HG02884 (cell line): ENCODE results near the gene SEPTIN5.
"Not testable (repeated sequence)": the region's sequence is repeated elsewhere in the genome, so short reads cannot be mapped to it uniquely, and the experiment has no call there.

Source experiments
- ATAC-seq: cut with Tn5 transposase; IDR thresholded peaks from one replicate; pipeline ENCODE4 v1.9.1; 2021; ENCODE audit warnings: mild to moderate bottlenecking, moderate library complexity; ENCODE audit not compliant: unreplicated experiment

SEPTIN5 gene

DNA sequence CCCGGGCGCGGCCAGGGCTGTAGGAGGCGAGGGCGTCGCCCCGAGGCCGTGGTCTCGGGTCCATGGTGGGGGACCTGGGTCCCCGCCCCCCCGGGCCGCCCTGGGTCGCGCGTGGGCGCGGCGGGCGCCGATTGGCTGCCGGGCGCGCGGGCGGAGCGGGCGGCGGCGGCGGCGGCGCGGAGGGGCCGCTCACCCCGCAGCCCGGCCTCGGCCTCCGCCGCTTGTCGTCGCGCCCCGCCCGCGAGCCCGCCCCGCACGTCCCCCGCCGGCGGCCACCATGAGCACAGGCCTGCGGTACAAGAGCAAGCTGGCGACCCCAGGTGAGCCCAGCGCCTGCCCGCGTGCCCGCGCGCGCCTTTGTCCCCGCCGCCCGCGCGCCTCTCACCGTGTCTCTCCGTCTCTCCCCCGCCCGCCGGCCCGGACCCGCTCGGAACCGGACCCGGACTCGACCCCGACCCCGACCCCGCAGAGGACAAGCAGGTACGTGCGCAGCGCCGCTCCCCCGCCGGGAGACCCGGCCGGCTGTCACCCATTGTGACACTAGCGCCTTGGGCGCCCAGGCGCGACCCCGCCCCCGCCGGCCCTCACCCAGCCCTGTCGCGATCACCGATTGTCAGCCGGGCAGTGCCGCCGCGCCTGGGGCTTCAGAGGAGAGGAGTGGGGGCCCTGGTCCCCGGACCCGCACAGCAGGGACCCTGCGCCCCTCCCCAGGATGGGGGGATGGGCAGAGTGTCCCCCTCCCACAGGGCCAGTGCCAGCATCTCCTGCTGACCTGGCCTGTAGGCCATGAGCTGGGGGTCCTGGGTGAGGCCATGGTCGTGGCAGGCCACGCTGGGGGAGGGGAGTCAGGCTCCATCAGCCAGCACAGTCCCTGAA is at the start of gene SEPTIN5:
Gene SEPTIN5, plus strand, starts transcription at position 192 of the 876 bp plus-strand sequence. Its CDS starts 86 bp downstream, at position 278.
- ATAC-seq: no peak

DNA sequence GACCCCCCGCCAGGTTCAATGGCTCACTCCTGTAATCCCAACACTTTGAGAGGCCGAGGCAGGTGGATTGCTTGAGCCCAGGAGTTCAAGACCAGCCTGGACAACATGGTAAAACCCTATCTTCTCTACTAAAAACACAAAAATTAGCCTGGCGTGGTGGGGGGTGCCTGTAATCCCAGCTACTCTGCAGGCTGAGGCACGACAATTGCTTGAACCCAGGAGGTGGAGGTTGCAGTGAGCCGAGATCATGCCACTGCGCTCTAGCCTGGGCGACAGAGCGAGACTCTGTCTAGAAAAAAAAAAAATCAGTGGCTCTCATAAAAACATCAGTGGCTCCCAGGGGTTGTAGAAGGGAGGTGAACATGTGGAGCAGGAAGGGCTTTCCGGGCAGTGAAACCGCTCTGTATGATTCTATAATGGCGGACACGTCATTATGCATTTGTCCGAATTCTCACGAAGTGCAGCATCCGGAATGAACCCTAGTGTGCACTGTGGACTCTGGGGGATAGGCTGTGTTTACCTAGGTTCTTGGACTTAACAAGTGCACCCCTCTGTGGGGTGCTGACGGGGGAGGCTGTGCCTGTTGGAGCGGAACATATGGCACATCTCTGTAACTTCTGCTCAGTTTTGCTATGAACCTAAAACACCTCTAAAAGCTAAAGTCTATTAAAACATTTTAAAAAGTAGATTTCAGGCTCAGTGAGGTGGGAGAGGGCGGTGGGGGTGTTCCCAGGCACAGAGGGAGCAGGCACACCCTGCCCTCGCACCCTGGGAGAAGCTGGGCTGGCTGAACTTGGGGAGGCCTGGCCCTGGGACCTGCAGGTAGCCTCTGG is 49.1 kb upstream of the SEPTIN5 start:
- no peak for ATAC-seq

GRCh38 chr22:19665784-19666672 is 48.3 kb upstream of the SEPTIN5 start:
- no peak for ATAC-seq

- no peak for ATAC-seq
These were observed 47.4 kb upstream of the SEPTIN5 start for GRCh38 chr22:19666673-19667593.

GRCh38 chr22:19667872-19668740 is 46.2 kb upstream of the SEPTIN5 start:
- no peak for ATAC-seq

DNA sequence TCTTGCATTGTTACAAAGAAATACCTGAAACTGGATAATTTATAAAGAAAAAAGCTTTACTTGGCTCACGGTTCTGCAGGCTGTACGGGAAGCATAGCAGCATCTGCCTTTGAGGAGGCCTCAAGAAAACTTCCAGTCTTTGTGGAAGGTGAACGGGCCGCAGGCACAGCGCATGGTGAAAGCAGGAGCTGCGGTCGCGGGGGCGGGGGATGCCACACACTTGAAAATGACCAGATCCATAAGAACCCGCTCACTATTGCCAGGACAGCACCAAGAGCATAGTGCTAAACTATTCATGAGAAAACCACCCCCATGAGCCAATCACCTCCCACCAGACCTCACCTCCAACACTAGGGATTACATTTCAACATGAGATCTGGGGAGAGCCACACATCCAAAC is 45.6 kb upstream of the SEPTIN5 start:
- no peak for ATAC-seq

GRCh38 chr22:19669570-19669969 is 44.7 kb upstream of the SEPTIN5 start:
- no peak for ATAC-seq

DNA sequence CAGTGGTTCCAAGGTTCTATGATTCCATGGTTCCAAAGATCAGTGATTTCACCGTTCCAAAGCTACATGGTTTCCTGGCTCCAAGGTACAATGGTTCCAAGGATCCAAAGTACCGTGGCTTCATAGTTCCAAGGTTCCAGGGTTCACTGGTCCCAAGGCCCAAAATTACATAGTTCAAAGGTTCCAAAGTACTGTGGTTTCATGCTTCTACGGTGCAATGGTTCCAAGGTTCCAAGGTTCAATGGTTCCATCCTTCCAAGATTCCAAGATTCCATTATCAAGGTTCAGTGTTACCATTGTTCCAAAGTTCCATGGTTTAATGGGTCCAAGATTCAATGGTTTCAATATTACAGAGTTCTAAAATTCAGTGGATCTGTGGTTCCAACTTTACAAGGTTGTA is 43.0 kb upstream of the SEPTIN5 start:
- ATAC-seq: no peak

DNA sequence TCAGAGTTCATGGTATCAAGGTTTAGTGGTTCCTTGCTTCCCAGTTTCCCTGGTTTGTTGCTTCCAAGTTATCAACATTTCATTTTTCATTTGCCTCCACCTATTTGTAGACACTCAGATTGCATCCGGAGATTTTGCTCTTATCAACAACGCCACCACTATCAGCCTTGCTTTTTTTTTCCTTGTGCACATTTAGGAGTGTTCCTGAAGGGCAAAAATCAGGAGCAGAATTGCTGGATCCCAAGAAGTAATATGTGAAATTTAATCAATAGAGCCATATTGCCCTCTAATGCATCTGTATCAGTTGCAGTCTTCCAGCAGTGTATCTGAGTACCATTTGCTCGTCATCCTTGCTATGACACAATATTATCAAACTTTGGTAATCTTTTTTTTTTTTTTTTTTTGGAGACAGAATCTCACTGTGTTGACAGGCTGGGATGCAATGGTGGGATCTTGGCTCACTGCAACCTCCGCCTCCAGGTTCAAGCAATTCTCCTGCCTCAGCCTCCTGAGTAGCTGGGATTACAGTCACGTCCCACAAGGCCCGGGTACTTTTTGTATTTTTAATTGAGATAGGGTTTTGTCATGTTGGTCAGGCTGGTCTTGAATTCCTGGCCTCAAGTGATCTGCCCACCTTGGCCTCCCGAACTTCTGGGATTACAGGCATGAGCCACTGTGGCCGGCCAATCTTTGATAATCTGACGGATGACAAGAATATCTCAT is 42.1 kb upstream of the SEPTIN5 start:
- ATAC-seq: no peak

DNA sequence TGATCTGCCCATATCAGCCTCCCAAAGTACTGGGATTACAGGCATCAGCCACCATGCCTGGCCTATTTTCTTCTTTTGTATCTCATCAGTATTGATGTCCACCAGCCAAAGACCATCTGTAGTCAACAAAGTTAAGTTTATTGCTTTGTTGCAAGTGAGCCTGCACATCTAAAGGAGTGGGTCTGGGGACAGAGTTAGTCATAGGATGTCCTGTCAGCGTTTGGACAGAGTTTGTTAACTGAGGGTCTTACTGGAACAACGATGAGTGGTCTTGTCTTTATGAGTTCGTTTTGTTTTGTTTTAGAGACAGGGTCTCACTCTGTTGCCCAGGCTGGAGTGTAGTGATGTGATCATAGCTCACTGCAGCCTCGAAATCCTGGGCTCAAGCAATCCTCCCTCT is 40.6 kb upstream of the SEPTIN5 start:
- ATAC-seq: no peak

GRCh38 chr22:19674129-19674928 is 40.0 kb upstream of the SEPTIN5 start:
- no peak for ATAC-seq

- ATAC-seq: no peak
These were observed 39.4 kb upstream of the SEPTIN5 start for GRCh38 chr22:19674929-19675253.

DNA sequence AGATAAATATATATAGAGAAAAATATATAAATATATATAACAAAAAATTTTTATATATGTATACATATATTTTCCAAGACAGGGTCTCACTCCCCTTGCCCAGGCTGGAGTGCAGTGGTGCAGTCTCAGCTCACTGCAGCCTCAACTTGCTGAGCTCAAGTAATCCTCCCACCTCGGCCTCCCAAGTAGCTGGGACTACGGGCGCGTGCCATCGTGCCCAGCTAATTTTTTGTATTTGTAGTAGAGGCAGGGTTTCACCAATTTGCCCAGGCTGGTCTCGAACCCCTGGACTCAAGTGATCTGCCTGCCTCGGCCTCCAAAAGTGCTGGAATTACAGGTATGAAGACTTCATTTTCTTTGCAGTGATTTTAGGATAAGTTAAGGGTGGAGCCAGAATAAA is 38.9 kb upstream of the SEPTIN5 start:
- no peak for ATAC-seq

DNA sequence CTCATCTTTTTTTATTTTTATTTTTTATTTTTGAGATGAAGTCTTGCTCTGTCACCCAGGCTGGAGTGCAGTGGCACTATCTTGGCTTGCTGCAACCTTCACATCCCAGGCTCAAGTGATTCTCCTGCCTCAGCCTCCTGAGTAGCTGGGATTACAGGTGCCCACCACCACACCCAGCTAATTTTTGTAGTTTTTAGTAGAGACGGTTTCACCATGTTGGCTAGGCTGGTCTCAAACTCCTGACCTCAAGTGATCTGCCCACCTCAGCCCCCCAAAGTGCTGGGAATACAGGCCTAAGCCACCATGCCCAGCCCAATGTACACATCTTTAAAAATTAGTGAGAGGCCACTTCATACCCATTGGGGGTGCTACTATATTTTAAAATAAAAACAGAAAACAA is 37.9 kb upstream of the SEPTIN5 start:
- ATAC-seq: not testable (repeated sequence)

- ATAC-seq: no peak
These were observed 35.3 kb upstream of the SEPTIN5 start for GRCh38 chr22:19678949-19679521.

GRCh38 chr22:19679522-19680101 is 34.7 kb upstream of the SEPTIN5 start:
- no peak for ATAC-seq
